GM12892 (cell line): ENCODE measurements around the gene COL6A3.

Source experiments
- POLR2A ChIP-seq: IDR thresholded peaks from 2 replicates; pipeline ENCODE4 v1.6.1; 2011; ENCODE audit warnings: low read depth, low read length, control low read depth
- POLR2AphosphoS5 ChIP-seq: IDR thresholded peaks from 2 replicates; pipeline ENCODE4 v1.6.1; 2011; ENCODE audit warnings: low read depth, low read length, control low read depth
- TAF1 ChIP-seq: IDR thresholded peaks from 2 replicates; pipeline ENCODE4 v1.6.1; 2011; ENCODE audit warnings: low read depth, mild to moderate bottlenecking, control low read depth, low read length, borderline replicate concordance

DNA sequence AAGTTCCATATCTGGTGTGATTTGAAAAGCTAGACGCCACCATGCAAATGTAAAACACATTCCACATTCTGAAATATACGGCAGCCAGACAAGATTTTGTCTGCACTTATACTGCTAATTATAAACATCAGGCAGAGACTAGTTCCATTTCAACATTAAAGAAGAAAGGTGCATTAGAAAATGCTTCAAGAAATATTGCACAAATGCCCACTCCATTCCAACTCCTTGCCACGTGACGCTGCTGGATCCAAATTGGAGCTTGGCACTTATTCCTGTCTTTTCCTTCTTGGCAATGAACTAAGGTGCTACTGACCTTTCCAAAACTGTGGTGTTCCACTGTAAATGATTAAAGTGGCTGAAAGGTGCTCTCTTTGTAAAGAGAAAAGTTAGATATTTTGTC lies 6.3 kb downstream of the COL6A3 start:
- TF ChIP-seq POLR2A (no peak), POLR2AphosphoS5 (no peak), TAF1 (no peak)
